ENCODE results near the gene APPBP2.

DNA sequence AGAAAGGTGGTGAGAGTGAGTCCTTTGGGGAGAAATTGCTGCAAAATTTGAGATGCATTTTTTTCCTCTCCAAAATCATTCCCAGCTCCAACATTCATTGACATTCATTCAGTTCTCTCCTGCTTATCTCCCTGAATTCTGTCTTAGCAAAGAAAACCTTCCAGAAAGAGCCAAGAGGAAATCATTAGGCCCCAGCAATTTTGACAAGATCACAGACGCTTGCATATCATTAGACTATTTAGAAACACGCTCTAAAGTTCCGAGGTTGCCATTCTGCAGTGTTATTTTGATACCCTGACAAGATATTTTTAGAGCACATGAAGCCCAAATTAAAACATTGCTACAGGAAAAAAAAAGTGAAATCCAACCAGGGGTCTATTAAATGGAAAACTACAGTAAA lies 113.3 kb downstream of the APPBP2 start:
- TF ChIP-seq CTCF (IDR thresholded peaks at IDR 0.05) (no peak), POLR2A (IDR thresholded peaks at IDR 0.05) (no peak), POLR2AphosphoS5 (IDR thresholded peaks at IDR 0.05) (no peak)

Measured in breast epithelium (tissue), 3 donors.